ENCODE results near the gene UNC13D. TPM values are rescaled to one million over a fixed set of nuclear protein-coding genes. Genes with fewer than 3 reads are reported as not detected.
A peak's percentile ranks its signal among the peaks of the same experiment; 100 is the strongest.

UNC13D gene
- total RNA-seq, 2 experiments from 2014 or later: 212 to 218 TPM

GRCh38 chr17:75824666-75825065 lies 19.5 kb downstream of the UNC13D start:
- peaks cover 7% of the 10 kb centered on the region for H3K36me3 Mint-ChIP-seq
- ATAC-seq (no peak), DNase-seq (no peak)
- no peak overlapping the region for H3K4me3 Mint-ChIP-seq
- H3K9me3 Mint-ChIP-seq (ENCODE audit: low read depth): no peaks in the 10 kb centered on the region
- H3K27me3 Mint-ChIP-seq: no peaks in the 10 kb centered on the region
- CTCF ChIA-PET: interaction anchor here (1.2 to 2.7 kb wide), 3 partner anchors 8 to 61 kb away, joined by 3 to 10 read pairs (median 4); no protein-coding TSS in a partner anchor
- peaks cover 20% of the 10 kb centered on the region for H3K4me1 Mint-ChIP-seq
- peak overlapping the region; percentile 52 for H3K27ac Mint-ChIP-seq

GRCh38 chr17:75824050-75824552 lies 20.1 kb downstream of the UNC13D start:
- Mint-ChIP-seq H3K27me3 (no peaks in the 10 kb centered on the region), H3K4me3 (no peak overlapping the region), H3K9me3 (ENCODE audit: low read depth) (no peaks in the 10 kb centered on the region), H3K4me1 (peaks cover 20% of the 10 kb centered on the region), H3K36me3 (peaks cover 8% of the 10 kb centered on the region), H3K27ac (no peak overlapping the region)
- DNase-seq: no peak
- no peak for ATAC-seq
- CTCF ChIA-PET: interaction anchor here (1.2 to 1.7 kb wide), 3 partner anchors 42 to 191 kb away, joined by 3 to 4 read pairs (median 3); partner anchors contain the start of gene SMIM5

- Mint-ChIP-seq H3K4me1 (peaks cover 20% of the 10 kb centered on the region), H3K36me3 (peaks cover 12% of the 10 kb centered on the region), H3K4me3 (no peak overlapping the region), H3K27me3 (no peaks in the 10 kb centered on the region), H3K27ac (no peak overlapping the region), H3K9me3 (ENCODE audit: low read depth) (no peaks in the 10 kb centered on the region)
- DNase-seq (no peak), ATAC-seq (no peak)
- CTCF ChIA-PET: interaction anchor here (1.0 to 2.7 kb wide), 5 partner anchors 9 to 190 kb away, joined by 3 to 12 read pairs (median 3); partner anchors contain the start of genes GALK1 and SMIM5
These were observed 20.8 kb downstream of the UNC13D start for GRCh38 chr17:75823257-75824041.

- H3K4me3 Mint-ChIP-seq: no peak overlapping the region
- no peaks in the 10 kb centered on the region for H3K9me3 Mint-ChIP-seq (ENCODE audit: low read depth)
- peaks cover 14% of the 10 kb centered on the region for H3K4me1 Mint-ChIP-seq
- peaks cover 9% of the 10 kb centered on the region for H3K36me3 Mint-ChIP-seq
- no peaks in the 10 kb centered on the region for H3K27me3 Mint-ChIP-seq
- CTCF ChIA-PET: interaction anchor here (1.0 to 2.7 kb wide), 5 partner anchors 9 to 189 kb away, joined by 3 to 12 read pairs (median 3); partner anchors contain the start of genes GALK1 and SMIM5
- ATAC-seq (no peak), DNase-seq (no peak)
- H3K27ac Mint-ChIP-seq: no peak overlapping the region
These were observed 21.4 kb downstream of the UNC13D start for GRCh38 chr17:75822800-75823166.

- ATAC-seq (no peak), DNase-seq (no peak)
- Mint-ChIP-seq H3K9me3 (ENCODE audit: low read depth) (no peaks in the 10 kb centered on the region), H3K4me1 (peaks cover 14% of the 10 kb centered on the region), H3K27ac (peak overlapping the region; percentile 29), H3K36me3 (peaks cover 9% of the 10 kb centered on the region), H3K4me3 (no peak overlapping the region), H3K27me3 (no peaks in the 10 kb centered on the region)
- CTCF ChIA-PET: interaction anchor here (1.0 to 2.7 kb wide), 4 partner anchors 10 to 68 kb away, joined by 3 to 12 read pairs (median 3); partner anchors contain the start of gene GALK1
These were observed 21.9 kb downstream of the UNC13D start for GRCh38 chr17:75822119-75822799.

GRCh38 chr17:75821552-75821951 lies 22.7 kb downstream of the UNC13D start:
- H3K27ac Mint-ChIP-seq: peak overlapping the region; percentile 29
- no peaks in the 10 kb centered on the region for H3K27me3 Mint-ChIP-seq
- H3K36me3 Mint-ChIP-seq: peaks cover 7% of the 10 kb centered on the region
- ATAC-seq (no peak), DNase-seq (no peak)
- H3K4me1 Mint-ChIP-seq: peaks cover 12% of the 10 kb centered on the region
- no peak overlapping the region for H3K4me3 Mint-ChIP-seq
- no peaks in the 10 kb centered on the region for H3K9me3 Mint-ChIP-seq (ENCODE audit: low read depth)
- CTCF ChIA-PET: interaction anchor here (1.1 to 2.7 kb wide), 2 partner anchors 24 to 56 kb away, joined by 3 to 12 read pairs; partner anchors contain the start of gene GALK1

GRCh38 chr17:75820094-75821080 lies 23.8 kb downstream of the UNC13D start:
- ATAC-seq (no peak), DNase-seq (no peak)
- Mint-ChIP-seq H3K9me3 (ENCODE audit: low read depth) (no peaks in the 10 kb centered on the region), H3K36me3 (peaks cover 7% of the 10 kb centered on the region), H3K27me3 (no peaks in the 10 kb centered on the region), H3K27ac (no peak overlapping the region), H3K4me1 (peaks cover 12% of the 10 kb centered on the region), H3K4me3 (no peak overlapping the region)
- CTCF ChIA-PET: interaction anchor here (1.1 to 2.7 kb wide), 3 partner anchors 25 to 55 kb away, joined by 3 to 12 read pairs (median 3); partner anchors contain the start of gene GALK1

GRCh38 chr17:75819678-75820077 lies 24.5 kb downstream of the UNC13D start:
- Mint-ChIP-seq H3K4me3 (no peak overlapping the region), H3K36me3 (peaks cover 7% of the 10 kb centered on the region), H3K4me1 (peaks cover 12% of the 10 kb centered on the region), H3K9me3 (ENCODE audit: low read depth) (no peaks in the 10 kb centered on the region), H3K27me3 (no peaks in the 10 kb centered on the region), H3K27ac (peak overlapping the region; percentile 14)
- no peak for ATAC-seq
- DNase-seq: no peak
- CTCF ChIA-PET: interaction anchor here (1.4 kb wide), 1 partner anchor 33 kb away, joined by 3 read pairs; no protein-coding TSS in a partner anchor

- CTCF ChIA-PET: interaction anchor here (1.4 kb wide), 1 partner anchor 32 kb away, joined by 3 read pairs; no protein-coding TSS in a partner anchor
- Mint-ChIP-seq H3K4me1 (peaks cover 12% of the 10 kb centered on the region), H3K27ac (peak overlapping the region; percentile 41), H3K9me3 (ENCODE audit: low read depth) (no peaks in the 10 kb centered on the region), H3K36me3 (peaks cover 8% of the 10 kb centered on the region), H3K27me3 (no peaks in the 10 kb centered on the region), H3K4me3 (no peak overlapping the region)
- ATAC-seq: no peak
- no peak for DNase-seq
These were observed 25.1 kb downstream of the UNC13D start for GRCh38 chr17:75819116-75819515.

- H3K4me1 Mint-ChIP-seq: peaks cover 12% of the 10 kb centered on the region
- ATAC-seq: no peak
- peaks cover 8% of the 10 kb centered on the region for H3K36me3 Mint-ChIP-seq
- CTCF ChIA-PET: interaction anchor here (0.9 to 1.4 kb wide), 2 partner anchors 16 to 32 kb away, joined by 3 read pairs; no protein-coding TSS in a partner anchor
- H3K9me3 Mint-ChIP-seq (ENCODE audit: low read depth): no peaks in the 10 kb centered on the region
- no peak overlapping the region for H3K4me3 Mint-ChIP-seq
- no peak overlapping the region for H3K27ac Mint-ChIP-seq
- H3K27me3 Mint-ChIP-seq: no peaks in the 10 kb centered on the region
- no peak for DNase-seq
These were observed 25.8 kb downstream of the UNC13D start for GRCh38 chr17:75818326-75818885.

GRCh38 chr17:75817571-75817970 lies 26.6 kb downstream of the UNC13D start:
- H3K27ac Mint-ChIP-seq: no peak overlapping the region
- CTCF ChIA-PET: interaction anchor here (1.4 to 2.4 kb wide), 2 partner anchors 9 to 34 kb away, joined by 3 to 10 read pairs; no protein-coding TSS in a partner anchor
- H3K9me3 Mint-ChIP-seq (ENCODE audit: low read depth): no peaks in the 10 kb centered on the region
- DNase-seq (no peak), ATAC-seq (no peak)
- peaks cover 8% of the 10 kb centered on the region for H3K36me3 Mint-ChIP-seq
- no peak overlapping the region for H3K4me3 Mint-ChIP-seq
- no peaks in the 10 kb centered on the region for H3K27me3 Mint-ChIP-seq
- peaks cover 12% of the 10 kb centered on the region for H3K4me1 Mint-ChIP-seq

GRCh38 chr17:75816693-75817092 lies 27.5 kb downstream of the UNC13D start:
- Mint-ChIP-seq H3K9me3 (ENCODE audit: low read depth) (no peaks in the 10 kb centered on the region), H3K27ac (no peak overlapping the region), H3K4me1 (peaks cover 4% of the 10 kb centered on the region), H3K4me3 (no peak overlapping the region), H3K27me3 (no peaks in the 10 kb centered on the region), H3K36me3 (peaks cover 8% of the 10 kb centered on the region)
- ATAC-seq: no peak
- no peak for DNase-seq
- CTCF ChIA-PET: interaction anchor here (1.2 to 2.4 kb wide), 3 partner anchors 9 to 33 kb away, joined by 3 to 10 read pairs (median 3); no protein-coding TSS in a partner anchor

All from activated CD8-positive, alpha-beta memory T cell treated with anti-CD3 and anti-CD28 coated beads, Interleukin-2, amount 10 ng/mL, durations not matched to agents 7 days and 5 days (primary cell).